Measurements from ENCODE around the gene IGSF6.

IGSF6 gene

DNA sequence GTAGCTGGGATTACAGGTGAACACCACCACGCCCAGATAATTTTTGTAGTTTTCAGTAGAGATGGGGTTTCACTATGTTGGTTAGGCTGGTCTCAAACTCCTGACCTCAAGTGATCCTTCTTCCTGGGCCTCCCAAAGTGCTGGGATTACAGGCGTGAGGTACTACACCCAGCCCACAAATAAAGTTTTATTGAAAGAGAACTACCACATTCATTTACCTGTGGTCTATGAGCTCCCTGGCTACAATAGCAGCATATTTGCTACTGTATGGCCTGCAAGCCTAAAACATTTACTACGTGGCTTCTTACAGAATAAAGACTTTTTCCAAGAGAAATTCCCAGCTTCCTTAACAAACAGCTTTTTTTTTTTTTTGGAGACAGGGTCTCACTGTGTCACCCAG lies 49.6 kb downstream of the IGSF6 start:
- DNase-seq: no peak

DNA sequence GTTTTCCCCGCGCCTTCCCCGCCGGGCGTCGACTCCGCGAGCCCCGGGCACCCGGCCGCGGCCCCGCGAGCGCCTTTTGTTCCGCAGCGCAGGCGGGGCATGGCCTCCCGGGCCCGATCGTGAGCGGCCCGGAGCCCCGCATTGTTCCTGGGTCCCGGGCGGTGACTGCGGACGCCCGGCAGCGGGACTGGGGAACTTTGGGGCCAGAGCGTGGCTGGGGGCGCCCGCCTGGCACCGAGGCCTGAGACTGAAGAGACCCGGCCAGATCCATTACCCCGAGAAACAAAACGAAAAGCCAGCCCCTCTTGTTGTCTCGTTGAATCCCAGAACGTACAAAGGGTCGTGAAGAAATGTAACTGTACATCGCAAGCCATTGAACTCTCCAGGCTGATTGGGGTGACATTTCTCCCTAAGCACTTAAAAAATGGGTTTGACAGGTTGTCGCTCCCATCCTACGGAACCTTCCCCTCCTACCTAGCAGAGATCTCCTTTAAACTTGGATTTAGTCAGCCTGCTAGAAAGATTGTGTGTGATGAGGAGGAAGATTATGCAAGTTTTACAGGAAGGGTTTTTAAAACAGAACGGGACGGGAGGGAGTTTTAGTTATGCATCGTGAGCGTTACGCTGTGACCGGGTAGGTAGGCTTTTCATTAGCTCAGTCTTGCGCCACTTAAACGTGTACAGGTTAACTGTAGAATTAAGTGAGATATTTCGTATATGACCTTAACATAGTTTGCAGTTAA lies 52.2 kb downstream of the IGSF6 start:
- peak in 9 of 56 donors; percentile 26 to 46 (median 37) for DNase-seq

DNA sequence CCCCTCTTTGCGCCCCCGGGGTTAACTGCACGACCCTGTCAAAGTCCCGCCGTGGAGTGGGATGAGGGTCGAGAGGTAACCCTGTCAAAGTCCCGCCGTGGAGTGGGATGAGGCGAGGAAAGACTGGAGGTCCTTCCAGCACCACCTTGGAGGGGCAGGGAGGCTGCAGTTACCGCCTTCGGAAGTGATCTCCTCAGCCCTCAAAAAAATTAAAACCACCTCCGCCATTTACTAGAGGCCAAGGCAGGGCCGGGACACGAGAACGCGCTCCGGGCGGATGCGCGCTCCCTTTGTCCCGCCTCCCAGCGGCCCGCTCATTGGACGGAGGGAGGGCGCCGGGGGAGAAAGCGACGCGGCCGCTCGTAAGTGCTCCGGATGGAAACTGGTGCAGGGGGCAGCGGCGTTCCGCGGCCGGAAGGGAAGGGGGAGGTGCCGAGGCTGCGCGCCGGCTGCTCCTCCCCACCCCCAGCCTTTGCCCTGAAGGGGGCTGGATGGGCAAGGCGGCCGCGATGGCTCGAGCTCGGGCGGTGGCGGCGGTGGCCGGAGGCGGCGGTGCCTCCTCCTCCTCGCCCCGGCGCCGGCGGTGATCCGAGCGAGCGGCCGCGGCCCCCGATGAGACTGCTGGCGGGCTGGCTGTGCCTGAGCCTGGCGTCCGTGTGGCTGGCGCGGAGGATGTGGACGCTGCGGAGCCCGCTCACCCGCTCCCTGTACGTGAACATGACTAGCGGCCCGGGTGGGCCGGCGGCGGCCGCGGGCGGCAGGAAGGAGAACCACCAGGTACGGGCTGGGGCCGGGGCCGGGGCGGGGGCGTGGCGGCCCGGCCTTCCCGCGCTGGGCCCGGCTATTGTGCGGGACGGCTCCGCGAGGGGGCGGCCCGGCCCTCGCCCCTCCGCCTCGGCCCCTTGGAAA lies 53.0 kb downstream of the IGSF6 start, which contains the start of gene METTL9:
Gene METTL9 (plus strand): TSS at position 456 of the 909 bp plus-strand sequence. CDS start 157 bp downstream, at position 613.
- DNase-seq: peak; percentile 42 to 97 (median 90)

DNA sequence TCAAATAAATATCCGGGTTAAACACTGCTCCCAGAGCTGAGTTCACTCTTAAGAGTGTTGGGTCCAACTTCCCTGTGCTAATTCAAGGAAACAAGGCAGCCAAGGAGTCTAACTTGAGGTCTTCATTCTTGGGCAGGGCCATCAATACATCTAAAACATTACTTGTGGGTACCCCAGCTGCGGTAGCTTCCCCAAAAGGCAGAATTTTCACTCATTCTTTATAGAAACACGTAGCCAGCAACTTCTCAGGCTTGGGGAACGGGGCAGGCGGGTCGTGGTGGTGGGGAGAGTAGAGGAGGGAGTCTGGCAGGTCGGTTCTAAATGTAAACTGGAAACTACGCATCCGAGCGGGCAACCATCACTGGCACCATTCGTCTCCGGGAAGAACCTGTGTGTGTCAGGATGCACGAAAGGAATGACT lies 53.7 kb downstream of the IGSF6 start:
- peak in 6 of 56 donors; percentile 46 to 60 (median 52) for DNase-seq

DNA sequence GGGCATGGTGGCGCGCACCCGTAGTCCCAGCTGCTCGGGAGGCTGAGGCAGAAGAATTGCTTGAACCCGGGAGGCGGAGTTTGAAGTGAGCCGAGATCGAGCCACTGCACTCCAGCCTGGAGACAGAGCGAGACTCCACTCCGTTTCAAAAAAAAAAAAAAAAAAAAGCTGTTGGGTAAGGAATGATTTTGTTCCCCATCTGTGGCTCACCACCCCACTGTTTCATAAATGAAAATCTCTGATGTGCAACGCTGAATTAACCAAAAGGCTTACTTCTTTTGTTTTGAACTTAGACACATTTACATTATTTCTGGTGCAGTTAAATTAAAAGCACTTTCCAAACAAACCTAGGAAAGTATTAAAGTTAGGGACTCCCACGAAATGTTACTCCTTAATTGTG lies 54.2 kb downstream of the IGSF6 start:
- DNase-seq: no peak

DNA sequence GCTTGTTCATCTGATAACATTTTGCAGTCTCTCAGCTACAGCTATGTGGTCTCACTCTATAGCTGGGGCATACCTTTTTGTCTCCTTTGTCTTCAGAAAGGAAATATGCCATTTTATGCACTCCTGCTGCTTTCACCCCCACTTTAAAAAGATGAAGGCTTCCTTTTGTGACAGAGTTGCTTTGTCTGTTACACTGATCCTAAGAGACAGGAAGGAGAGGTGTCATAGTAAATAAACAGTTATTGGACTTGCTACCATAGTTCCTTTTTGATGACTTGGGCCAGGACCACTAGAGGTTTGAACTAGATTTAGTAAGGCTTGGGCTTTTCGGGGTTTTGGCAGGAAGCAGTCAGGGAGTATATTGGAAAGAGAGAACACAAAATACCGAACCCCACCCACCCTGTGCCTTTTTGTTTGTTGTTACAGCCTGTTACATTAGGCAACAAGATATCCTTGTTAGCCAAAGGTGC lies 54.8 kb downstream of the IGSF6 start:
- DNase-seq: no peak

DNA sequence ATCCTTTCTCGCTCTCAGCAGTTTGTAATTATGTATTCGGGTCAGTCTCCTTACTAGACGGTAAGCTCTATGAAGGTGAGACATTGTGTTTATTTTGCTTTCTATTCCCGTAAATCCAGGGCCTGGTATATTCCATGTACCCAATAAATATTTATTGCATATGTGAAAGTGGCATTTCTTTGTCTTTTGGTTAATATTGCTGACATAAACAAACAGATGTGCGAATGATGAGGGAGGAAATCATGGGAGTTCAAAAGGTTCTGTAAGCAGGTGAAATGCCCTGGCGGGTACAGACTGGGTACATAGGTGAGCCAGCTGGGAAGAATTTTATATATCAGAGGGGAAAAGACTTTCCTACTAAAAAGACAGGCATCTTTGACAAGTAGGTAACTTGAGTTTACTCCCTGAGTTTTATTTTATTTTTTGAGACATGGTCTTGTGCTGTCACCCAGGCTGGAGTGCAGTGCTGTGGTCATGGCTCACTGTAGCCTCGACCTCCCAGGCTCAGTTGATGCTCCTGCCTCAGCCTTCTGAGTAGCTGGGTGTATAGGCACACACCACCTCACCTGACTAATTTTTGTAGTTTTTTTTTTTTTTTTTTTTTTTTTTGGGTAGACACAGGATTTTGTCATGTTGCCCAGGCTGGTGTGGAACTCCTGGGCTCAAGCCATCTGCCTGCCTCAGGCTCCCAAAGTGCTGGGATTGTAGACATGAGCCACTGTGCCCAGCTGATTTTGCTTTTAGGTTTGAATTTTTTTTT lies 58.7 kb downstream of the IGSF6 start:
- no peak for DNase-seq

DNA sequence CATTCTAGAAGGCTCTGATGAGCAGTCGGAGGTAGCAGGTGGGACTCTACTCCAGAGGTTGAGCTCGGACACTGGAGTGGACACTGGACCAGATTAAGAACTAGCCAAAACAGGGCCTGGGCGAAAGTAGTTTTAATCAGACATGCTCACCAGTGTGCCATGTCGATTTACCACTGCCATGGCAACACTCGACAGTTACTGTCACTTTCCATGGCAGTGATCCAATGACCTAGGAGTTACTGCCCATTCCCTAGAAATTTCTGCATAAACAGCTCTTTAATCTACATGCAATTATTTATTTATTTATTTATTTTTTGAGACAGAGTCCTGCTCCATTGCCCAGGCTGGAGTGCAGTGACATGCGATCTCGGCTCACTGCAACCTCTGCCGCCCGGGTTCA lies 60.2 kb downstream of the IGSF6 start:
- no peak for DNase-seq

DNA sequence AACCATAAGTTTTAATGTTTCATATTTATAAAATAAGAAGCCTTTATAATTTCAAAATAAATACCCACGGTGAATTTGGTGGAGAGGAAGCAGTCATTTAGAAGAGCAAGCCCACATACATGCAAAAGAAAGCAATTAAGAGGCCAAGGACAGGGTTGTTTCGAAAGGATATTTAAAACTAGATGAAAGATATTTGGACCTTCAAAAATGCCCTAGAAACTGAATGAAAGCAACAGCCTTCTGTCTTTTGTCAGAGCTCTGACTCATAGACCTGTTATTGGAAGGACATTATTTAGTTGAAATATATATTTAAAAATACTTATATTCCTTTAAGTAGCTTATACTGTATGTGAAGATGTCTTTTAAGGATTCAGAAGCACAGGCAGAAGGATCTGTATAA lies 61.6 kb downstream of the IGSF6 start:
- DNase-seq: no peak

DNA sequence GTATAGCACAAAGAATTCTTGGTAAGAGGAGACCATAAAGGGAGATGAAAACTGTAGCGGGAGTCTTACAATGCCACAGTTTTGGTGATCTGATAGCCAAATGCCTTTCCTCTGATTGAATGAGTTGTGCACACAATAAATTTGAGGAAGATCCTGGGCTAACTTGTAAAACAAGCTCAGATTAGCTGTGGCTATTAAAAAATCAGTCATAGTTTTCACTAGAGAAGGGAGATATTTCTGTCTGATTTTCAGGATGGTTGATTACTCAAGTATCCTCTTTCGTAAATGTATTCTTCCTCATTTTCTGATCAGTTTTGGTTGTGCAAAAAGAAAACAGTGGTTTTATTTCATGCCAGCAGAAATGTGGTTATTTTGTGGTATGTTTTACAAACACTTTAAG lies 62.1 kb downstream of the IGSF6 start:
- no peak for DNase-seq

DNA sequence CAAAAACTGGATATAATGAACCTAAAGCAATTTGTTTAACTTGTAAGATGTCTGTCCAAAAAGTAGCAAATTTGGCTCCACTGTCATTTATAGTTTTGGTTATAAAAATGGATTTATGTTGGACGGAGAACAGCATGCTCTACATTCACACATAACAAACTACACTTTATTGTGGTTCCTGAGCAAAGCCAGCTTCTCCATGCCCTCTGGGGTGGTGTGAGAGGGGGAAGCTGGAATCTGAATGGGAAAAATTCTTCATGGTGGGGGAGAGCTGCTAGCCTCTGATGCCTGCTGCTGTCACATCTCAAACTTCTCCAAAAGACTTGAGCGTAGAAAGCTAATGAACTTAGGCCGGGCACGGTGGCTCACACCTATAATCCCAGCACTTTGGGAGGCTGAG lies 62.9 kb downstream of the IGSF6 start:
- DNase-seq: no peak
